Amygdala (tissue), 56 donors: ENCODE results near the gene DOK3.

Experiments
- DNase-seq, 56 donors: peaks; one replicate each; lab custom pipeline; 2025; lab: John Stamatoyannopoulos, UW

DOK3 gene

GRCh38 chr5:177472460-177473442 is 36.9 kb downstream of the DOK3 start:
- DNase-seq, result no peak

- DNase-seq, result no peak
These were observed 37.8 kb downstream of the DOK3 start for GRCh38 chr5:177471610-177472356.

- DNase-seq, result no peak
These were observed 38.7 kb downstream of the DOK3 start for GRCh38 chr5:177470759-177471536.

GRCh38 chr5:177469750-177470525 is 39.7 kb downstream of the DOK3 start:
- no peak for DNase-seq

- peak in 38 of 56 donors; percentile 17 to 85 (median 52) for DNase-seq
These were observed 40.7 kb downstream of the DOK3 start for GRCh38 chr5:177468685-177469628.

- no peak for DNase-seq
These were observed 41.3 kb downstream of the DOK3 start for GRCh38 chr5:177468329-177468684.

- no peak for DNase-seq
These were observed 42.2 kb downstream of the DOK3 start for GRCh38 chr5:177467436-177467835.

GRCh38 chr5:177466861-177467260 is 42.8 kb downstream of the DOK3 start:
- no peak for DNase-seq

- no peak for DNase-seq
These were observed 44.6 kb downstream of the DOK3 start for GRCh38 chr5:177465044-177465443.

- no peak for DNase-seq
These were observed 47.5 kb downstream of the DOK3 start for GRCh38 chr5:177462021-177462670.

- no peak for DNase-seq
These were observed 49.6 kb downstream of the DOK3 start for GRCh38 chr5:177459819-177460628.

GRCh38 chr5:177459357-177459756 is 50.3 kb downstream of the DOK3 start:
- DNase-seq, result no peak

GRCh38 chr5:177458912-177459350 is 50.7 kb downstream of the DOK3 start:
- DNase-seq, result peak in 17 of 56 donors; percentile 13 to 65 (median 32)

GRCh38 chr5:177457852-177458681 is 51.6 kb downstream of the DOK3 start:
- DNase-seq, result no peak

GRCh38 chr5:177456976-177457851 is 52.4 kb downstream of the DOK3 start:
- peak in 52 of 56 donors; percentile 20 to 90 (median 75) for DNase-seq
